Stimulated activated memory B cell treated with anti-CD40 and anti-IgM and Interleukin-4, amounts not matched to agents 10 μg/mL and 1 μg/mL and 100 μg/mL, for 72 hours (primary cell): ENCODE results near the gene GRB2.
"Not testable (repeated sequence)": the region's sequence is repeated elsewhere in the genome, so short reads cannot be mapped to it uniquely, and the experiment has no call there.

ENCODE experiments used
- ATAC-seq: fragments of 150-1000 bp; cut with Tn5 transposase; 2 replicates; pipeline ENCODE4 v1.10.0; 2021
- H3K27ac Mint-ChIP-seq: one replicate; pipeline ENCODE4 v1.8.0; 2022; ENCODE audit warnings: mild to moderate bottlenecking, mixed read lengths
- H3K27me3 Mint-ChIP-seq: one replicate; pipeline ENCODE4 v1.8.0; 2022; ENCODE audit warnings: mixed read lengths
- H3K36me3 Mint-ChIP-seq: one replicate; pipeline ENCODE4 v1.8.0; 2022; ENCODE audit warnings: mixed read lengths
- H3K4me1 Mint-ChIP-seq: one replicate; pipeline ENCODE4 v1.8.0; 2022; ENCODE audit warnings: mixed read lengths
- H3K4me3 Mint-ChIP-seq: one replicate; pipeline ENCODE4 v1.8.0; 2022; ENCODE audit warnings: mild to moderate bottlenecking, moderate library complexity, mixed read lengths
- H3K9me3 Mint-ChIP-seq: one replicate; pipeline ENCODE4 v1.8.0; 2022; ENCODE audit warnings: mixed read lengths

GRB2 gene

GRCh38 chr17:75288359-75288758, 117.1 kb downstream of the GRB2 start:
- peaks cover 42% of the 10 kb centered on the region for H3K4me1 Mint-ChIP-seq
- no peaks in the 10 kb centered on the region for H3K27me3 Mint-ChIP-seq
- no peaks in the 10 kb centered on the region for H3K9me3 Mint-ChIP-seq
- peaks cover 25% of the 10 kb centered on the region for H3K36me3 Mint-ChIP-seq
- no peak for ATAC-seq
- peak overlapping the region; percentile 95 for H3K4me3 Mint-ChIP-seq
- H3K27ac Mint-ChIP-seq: peak overlapping the region; percentile 100

GRCh38 chr17:75287221-75287620, 118.3 kb downstream of the GRB2 start:
- Mint-ChIP-seq H3K27ac (peak overlapping the region; percentile 100), H3K27me3 (no peaks in the 10 kb centered on the region), H3K4me1 (peaks cover 41% of the 10 kb centered on the region), H3K4me3 (peak overlapping the region; percentile 5), H3K36me3 (peaks cover 29% of the 10 kb centered on the region), H3K9me3 (no peaks in the 10 kb centered on the region)
- ATAC-seq: no peak

GRCh38 chr17:75285123-75285522, 120.4 kb downstream of the GRB2 start:
- Mint-ChIP-seq H3K36me3 (peaks cover 40% of the 10 kb centered on the region), H3K4me1 (peaks cover 21% of the 10 kb centered on the region), H3K27me3 (no peaks in the 10 kb centered on the region), H3K9me3 (no peaks in the 10 kb centered on the region), H3K27ac (no peak overlapping the region), H3K4me3 (no peak overlapping the region)
- ATAC-seq: no peak

GRCh38 chr17:75280189-75280588, 125.3 kb downstream of the GRB2 start:
- H3K4me3 Mint-ChIP-seq, H3K9me3 Mint-ChIP-seq, H3K27ac Mint-ChIP-seq, ATAC-seq, H3K4me1 Mint-ChIP-seq, H3K27me3 Mint-ChIP-seq: not testable (repeated sequence)
- peaks cover 33% of the 10 kb centered on the region for H3K36me3 Mint-ChIP-seq

GRCh38 chr17:75277664-75278071, 127.8 kb downstream of the GRB2 start:
- no peak overlapping the region for H3K4me3 Mint-ChIP-seq
- peaks cover 37% of the 10 kb centered on the region for H3K36me3 Mint-ChIP-seq
- ATAC-seq: no peak
- H3K9me3 Mint-ChIP-seq: no peaks in the 10 kb centered on the region
- H3K27ac Mint-ChIP-seq: no peak overlapping the region
- H3K4me1 Mint-ChIP-seq: peaks cover 22% of the 10 kb centered on the region
- H3K27me3 Mint-ChIP-seq: no peaks in the 10 kb centered on the region

- Mint-ChIP-seq H3K36me3 (peaks cover 34% of the 10 kb centered on the region), H3K4me3 (no peak overlapping the region), H3K27me3 (no peaks in the 10 kb centered on the region), H3K9me3 (no peaks in the 10 kb centered on the region), H3K27ac (peak overlapping the region; percentile 53), H3K4me1 (peaks cover 48% of the 10 kb centered on the region)
- ATAC-seq: no peak
These were observed 131.3 kb downstream of the GRB2 start for GRCh38 chr17:75273977-75274708.

- Mint-ChIP-seq H3K36me3 (peaks cover 29% of the 10 kb centered on the region), H3K4me1 (peaks cover 58% of the 10 kb centered on the region), H3K9me3 (no peaks in the 10 kb centered on the region), H3K27ac (peak overlapping the region; percentile 90), H3K27me3 (no peaks in the 10 kb centered on the region), H3K4me3 (peak overlapping the region; percentile 88)
- ATAC-seq: no peak
These were observed 132.7 kb downstream of the GRB2 start for GRCh38 chr17:75272848-75273184.

GRCh38 chr17:75271955-75272847, 133.3 kb downstream of the GRB2 start:
- Mint-ChIP-seq H3K9me3 (no peaks in the 10 kb centered on the region), H3K27ac (peak overlapping the region; percentile 90), H3K27me3 (no peaks in the 10 kb centered on the region), H3K36me3 (peaks cover 33% of the 10 kb centered on the region), H3K4me1 (peaks cover 64% of the 10 kb centered on the region), H3K4me3 (peak overlapping the region; percentile 88)
- no peak for ATAC-seq

GRCh38 chr17:75271233-75271954, 134.1 kb downstream of the GRB2 start:
- Mint-ChIP-seq H3K9me3 (no peaks in the 10 kb centered on the region), H3K27me3 (no peaks in the 10 kb centered on the region), H3K27ac (peak overlapping the region; percentile 90), H3K4me1 (peaks cover 70% of the 10 kb centered on the region), H3K36me3 (peaks cover 38% of the 10 kb centered on the region), H3K4me3 (peak overlapping the region; percentile 88)
- peak; percentile 91 for ATAC-seq

- Mint-ChIP-seq H3K36me3 (peaks cover 38% of the 10 kb centered on the region), H3K4me3 (peak within 1 kb of the TSS; percentile 93), H3K9me3 (no peaks in the 10 kb centered on the region), H3K27ac (peak within 1 kb of the TSS; percentile 90), H3K27me3 (no peaks in the 10 kb centered on the region), H3K4me1 (peaks cover 70% of the 10 kb centered on the region)
- ATAC-seq: no peak
These were observed 134.6 kb downstream of the GRB2 start, which contains the start of gene MIF4GD for GRCh38 chr17:75270966-75271232. Gene MIF4GD, minus strand, starts transcription at chr17:75271231. Its CDS starts 1,036 bp downstream, at chr17:75270195.

GRCh38 chr17:75270218-75270965, 135.1 kb downstream of the GRB2 start:
- peaks cover 41% of the 10 kb centered on the region for H3K36me3 Mint-ChIP-seq
- peaks cover 68% of the 10 kb centered on the region for H3K4me1 Mint-ChIP-seq

GRCh38 chr17:75269844-75270217, 135.6 kb downstream of the GRB2 start:
- ATAC-seq: no peak
- Mint-ChIP-seq H3K27me3 (no peaks in the 10 kb centered on the region), H3K9me3 (no peaks in the 10 kb centered on the region), H3K4me1 (peaks cover 64% of the 10 kb centered on the region), H3K4me3 (peak overlapping the region; percentile 93), H3K36me3 (peaks cover 38% of the 10 kb centered on the region), H3K27ac (peak overlapping the region; percentile 90)

More at GRCh38 chr17:75270218-75270965, 135.1 kb downstream of the GRB2 start:
- Mint-ChIP-seq H3K4me3 (peak overlapping the region; percentile 93), H3K9me3 (no peaks in the 10 kb centered on the region), H3K27ac (peak overlapping the region; percentile 90), H3K27me3 (no peaks in the 10 kb centered on the region)
- ATAC-seq: peak; percentile 69
